Adrenal gland (tissue), 5 donors: ENCODE measurements around the gene KCNA2.
A peak's percentile ranks its signal among the peaks of the same experiment; 100 is the strongest.

Experiments
- POLR2A ChIP-seq, 2 donors: fragments of 450-650 bp; IDR thresholded peaks; one replicate each; pipeline ENCODE4 v1.6.1; 2017; ENCODE audit warnings: antibody characterized with exemption in 2 of 2, mild to moderate bottlenecking in 2 of 2, moderate library complexity in 1 of 2
- TF ChIP-seq, protein P1 (sequence below), 6 experiments: fragments of 450-650 bp in 4 of 6; fragments of 200-600 bp in 2 of 6; sonication (generic) in 1 of 6; IDR thresholded peaks; 1 replicate in 5 of 6; 2 replicates in 1 of 6; pipeline versions ENCODE4 v1.5.1 to v1.8.0; 2016 to 2021; ENCODE audit warnings: antibody characterized with exemption in 6 of 6, mild to moderate bottlenecking in 2 of 6, moderate library complexity in 1 of 6
- donor health status: DM: no; HTN: no; CAD: no.

- TF ChIP-seq, protein P1, sequence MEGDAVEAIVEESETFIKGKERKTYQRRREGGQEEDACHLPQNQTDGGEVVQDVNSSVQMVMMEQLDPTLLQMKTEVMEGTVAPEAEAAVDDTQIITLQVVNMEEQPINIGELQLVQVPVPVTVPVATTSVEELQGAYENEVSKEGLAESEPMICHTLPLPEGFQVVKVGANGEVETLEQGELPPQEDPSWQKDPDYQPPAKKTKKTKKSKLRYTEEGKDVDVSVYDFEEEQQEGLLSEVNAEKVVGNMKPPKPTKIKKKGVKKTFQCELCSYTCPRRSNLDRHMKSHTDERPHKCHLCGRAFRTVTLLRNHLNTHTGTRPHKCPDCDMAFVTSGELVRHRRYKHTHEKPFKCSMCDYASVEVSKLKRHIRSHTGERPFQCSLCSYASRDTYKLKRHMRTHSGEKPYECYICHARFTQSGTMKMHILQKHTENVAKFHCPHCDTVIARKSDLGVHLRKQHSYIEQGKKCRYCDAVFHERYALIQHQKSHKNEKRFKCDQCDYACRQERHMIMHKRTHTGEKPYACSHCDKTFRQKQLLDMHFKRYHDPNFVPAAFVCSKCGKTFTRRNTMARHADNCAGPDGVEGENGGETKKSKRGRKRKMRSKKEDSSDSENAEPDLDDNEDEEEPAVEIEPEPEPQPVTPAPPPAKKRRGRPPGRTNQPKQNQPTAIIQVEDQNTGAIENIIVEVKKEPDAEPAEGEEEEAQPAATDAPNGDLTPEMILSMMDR (IDR thresholded peaks at IDR 0.05) = peak in 1 of 6 experiments; percentile 18
- TF ChIP-seq POLR2A (IDR thresholded peaks at IDR 0.05) = no peak
Observed at GRCh38 chr1:110634455-110635311, 28.5 kb upstream of the KCNA2 start.
